Subcutaneous adipose tissue (tissue), 4 donors: ENCODE results near the gene LPGAT1. TPM values are rescaled to one million over a fixed set of nuclear protein-coding genes. Genes with fewer than 3 reads are reported as not detected.

ENCODE experiments used
- CTCF ChIP-seq: fragments of 450-650 bp; IDR thresholded peaks from one replicate; pipeline ENCODE4 v1.5.1; 2016; ENCODE audit warnings: low read depth, mild to moderate bottlenecking, control low read depth, antibody characterized with exemption, moderate library complexity
- small RNA-seq: library from RNA; depleted of rRNA; stranded (forward); fragments of <200 nt; gene quantifications from one replicate; pipeline ENCODE3, GENCODE V24; 2016
- total RNA-seq, 4 donors: library from RNA; depleted of rRNA; stranded (reverse); fragments of >200 nt; gene quantifications; one replicate each; pipeline ENCODE4 v1.1.0, GENCODE V29; 2016

Gene LPGAT1
- total RNA-seq, 4 donors from 2014 or later: 57.8 to 131 (median 73.7) TPM

- TF ChIP-seq CTCF: no peak
Observed at GRCh38 chr1:211697356-211697755, 133.2 kb downstream of the LPGAT1 start.

GRCh38 chr1:211695135-211695816, 135.3 kb downstream of the LPGAT1 start:
- TF ChIP-seq CTCF: no peak

Small RNA genes within 50 kb of the gene (small RNA-seq; reads per million reads assigned to genes)
- 0.49 reads per million for gene RF00019
- not detected for gene RN7SL344P

Other genes starting within 250 kb of the LPGAT1 start
- 1 to 10 TPM in 1 of 4 donors, under 1 TPM in 1, not detected in 2; 0.68 to 1.1 TPM for gene NEK2, start 155.1 kb downstream of the LPGAT1 start, total RNA-seq
- 10 to 100 TPM in 1 of 4 donors, 1 to 10 TPM in 3; 4.0 to 11.6 (median 6.6) TPM for gene INTS7, start 204.8 kb upstream of the LPGAT1 start, total RNA-seq
- 1 to 10 TPM in 1 of 4 donors, under 1 TPM in 3; 0.33 to 1.3 (median 0.67) TPM for gene DTL, start 205.0 kb upstream of the LPGAT1 start, total RNA-seq